Stimulated activated CD8-positive, alpha-beta memory T cell treated with anti-CD3 and anti-CD28 coated beads, Interleukin-12 subunit alpha, Interleukin-12 subunit beta, amount 100 ng/mL, for 24 hours (primary cell): ENCODE results near the gene MRPL51.

Experiments
- DNase-seq: peaks from one replicate; pipeline ENCODE4 v3.0.0-alpha.2; 2020; ENCODE audit errors: extremely low read depth

The MRPL51 gene

GRCh38 chr12:6461401-6462233, 31.4 kb downstream of the MRPL51 start:
- DNase-seq: peak; percentile 65

- DNase-seq: no peak
Observed at GRCh38 chr12:6460751-6461371, 32.2 kb downstream of the MRPL51 start.

GRCh38 chr12:6459004-6459337, 34.1 kb downstream of the MRPL51 start:
- no peak for DNase-seq

- no peak for DNase-seq
Observed at GRCh38 chr12:6458281-6459003, 34.6 kb downstream of the MRPL51 start.

- no peak for DNase-seq
Observed at GRCh38 chr12:6457220-6457945, 35.7 kb downstream of the MRPL51 start.

GRCh38 chr12:6452944-6453630, 40.0 kb downstream of the MRPL51 start:
- no peak for DNase-seq

GRCh38 chr12:6452245-6452943, 40.7 kb downstream of the MRPL51 start:
- DNase-seq: no peak

- peak; percentile 59 for DNase-seq
Observed at GRCh38 chr12:6451348-6452244, 41.5 kb downstream of the MRPL51 start, which contains the start of gene TAPBPL. Gene TAPBPL, plus strand, starts transcription at chr12:6452042. Its CDS starts 207 bp downstream, at chr12:6452249.

- no peak for DNase-seq
Observed at GRCh38 chr12:6450869-6451347, 42.2 kb downstream of the MRPL51 start.

- DNase-seq: no peak
Observed at GRCh38 chr12:6450091-6450868, 42.8 kb downstream of the MRPL51 start.

GRCh38 chr12:6444704-6445688, 48.1 kb downstream of the MRPL51 start, which contains the start of gene CD27:
Gene CD27, plus strand, starts transcription at chr12:6444955. Its CDS starts 141 bp downstream, at chr12:6445096.
- no peak for DNase-seq

GRCh38 chr12:6444031-6444430, 49.0 kb downstream of the MRPL51 start:
- no peak for DNase-seq

GRCh38 chr12:6443361-6443983, 49.6 kb downstream of the MRPL51 start:
- DNase-seq: no peak

GRCh38 chr12:6442836-6443235, 50.2 kb downstream of the MRPL51 start:
- DNase-seq: no peak
